DND-41 (cell line): ENCODE measurements around the gene TSGA10.
"Not testable (repeated sequence)": the region's sequence is repeated elsewhere in the genome, so short reads cannot be mapped to it uniquely, and the experiment has no call there.

Source experiments
- CTCF ChIP-seq: IDR thresholded peaks from 2 replicates; pipeline ENCODE4 v1.5.1; 2012; ENCODE audit warnings: borderline replicate concordance, low read length, moderate library complexity, mild to moderate bottlenecking; ENCODE audit not compliant: poor library complexity, severe bottlenecking; ENCODE audit errors: extremely low read depth
- EZH2 ChIP-seq: IDR thresholded peaks from 3 replicates; pipeline ENCODE4 v1.6.1; 2012; ENCODE audit warnings: borderline replicate concordance, low read depth, mild to moderate bottlenecking, moderate library complexity, low read length, inconsistent platforms; ENCODE audit not compliant: severe bottlenecking

GRCh38 chr2:99135044-99135556 lies 19.6 kb downstream of the TSGA10 start:
- not testable (repeated sequence) for TF ChIP-seq CTCF, EZH2
